M059J (cell line): ENCODE data around the gene HDAC4. TPM values are rescaled to one million over a fixed set of nuclear protein-coding genes. Genes with fewer than 3 reads are reported as not detected.

Experiments used
- DNase-seq: peaks from one replicate; pipeline ENCODE4 v3.0.0-alpha.2; 2012; ENCODE audit warnings: low read depth
- total RNA-seq: library from RNA; depleted of rRNA; stranded (reverse); fragments of >200 nt; shearing (Covaris generic); gene quantifications from 2 replicates; pipeline ENCODE4 v1.2.3, GENCODE V29; 2014

HDAC4 gene
- total RNA-seq, 1 experiment from 2014 or later, result 3.9 TPM

DNA sequence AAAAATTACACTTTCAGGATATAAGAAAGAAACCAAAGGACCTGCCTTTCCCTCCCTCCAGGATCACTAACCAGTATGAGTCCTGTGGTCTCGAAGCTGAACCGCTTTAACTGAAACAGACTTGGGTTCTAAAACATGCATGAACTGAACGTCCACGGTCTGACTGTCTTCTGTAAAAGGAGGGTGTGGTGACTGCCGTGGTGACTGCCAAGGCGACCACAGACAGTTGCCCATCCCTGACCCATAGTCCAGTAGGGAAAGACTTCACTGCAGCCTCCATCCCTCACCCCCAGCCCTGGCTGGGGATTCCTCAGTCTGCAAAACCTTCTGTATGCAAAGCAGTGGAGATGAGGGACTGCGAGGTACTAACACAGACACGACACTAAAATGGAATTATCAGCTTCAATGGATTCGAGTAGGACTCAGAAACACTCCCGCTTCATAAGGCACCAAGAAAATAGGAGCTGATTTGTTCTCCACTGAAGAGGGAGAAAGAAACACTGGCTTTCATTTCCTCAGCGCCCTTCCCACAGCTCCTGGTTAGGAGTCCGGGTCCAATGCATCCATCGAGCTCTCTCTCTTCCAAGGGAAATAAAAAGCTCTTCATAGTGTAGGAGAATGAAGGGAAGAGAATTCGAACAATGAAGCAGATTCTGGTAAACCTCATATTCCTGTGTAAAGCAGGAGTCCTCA lies 197.2 kb downstream of the HDAC4 start:
- DNase-seq, result no peak

DNA sequence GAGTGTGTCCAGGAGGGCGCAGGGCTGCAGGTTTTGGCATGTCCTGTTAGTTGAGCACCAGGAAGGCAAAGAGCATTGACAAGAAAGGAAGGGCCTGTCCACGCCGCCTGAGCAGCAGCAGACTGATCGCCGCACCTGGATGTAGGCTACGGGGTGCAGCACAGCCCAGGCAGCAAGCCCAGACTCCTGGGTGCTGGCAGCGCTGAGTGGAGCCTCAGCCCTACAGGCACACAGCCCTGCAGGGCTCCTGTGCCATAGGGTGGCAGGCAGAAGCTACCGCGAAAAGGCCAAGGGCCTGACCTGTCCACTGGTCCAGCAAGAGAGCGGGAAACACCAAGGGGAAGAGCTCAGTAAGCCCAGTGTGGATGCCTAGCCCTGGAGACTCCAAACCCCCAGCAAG lies 198.0 kb downstream of the HDAC4 start:
- no peak for DNase-seq

DNA sequence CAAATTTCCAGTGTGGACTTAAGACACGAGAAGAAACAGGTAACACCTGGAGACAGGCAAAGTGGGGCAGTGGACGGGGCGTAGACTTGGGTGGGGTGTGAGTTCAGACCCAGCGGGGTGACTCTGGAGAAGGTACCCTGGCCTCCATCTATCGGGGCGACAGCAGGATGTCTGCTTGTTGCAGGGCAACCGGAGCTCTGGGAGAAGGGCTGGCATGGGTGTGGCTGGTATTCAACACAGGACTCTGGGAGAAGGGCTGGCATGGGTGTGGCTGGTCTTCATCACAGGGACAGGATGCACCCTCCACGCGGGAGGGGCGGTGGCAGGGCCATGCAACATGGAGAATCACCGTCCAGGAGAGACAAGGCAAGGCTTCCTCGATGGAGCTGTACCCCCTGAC lies 198.5 kb downstream of the HDAC4 start:
- DNase-seq, result no peak

DNA sequence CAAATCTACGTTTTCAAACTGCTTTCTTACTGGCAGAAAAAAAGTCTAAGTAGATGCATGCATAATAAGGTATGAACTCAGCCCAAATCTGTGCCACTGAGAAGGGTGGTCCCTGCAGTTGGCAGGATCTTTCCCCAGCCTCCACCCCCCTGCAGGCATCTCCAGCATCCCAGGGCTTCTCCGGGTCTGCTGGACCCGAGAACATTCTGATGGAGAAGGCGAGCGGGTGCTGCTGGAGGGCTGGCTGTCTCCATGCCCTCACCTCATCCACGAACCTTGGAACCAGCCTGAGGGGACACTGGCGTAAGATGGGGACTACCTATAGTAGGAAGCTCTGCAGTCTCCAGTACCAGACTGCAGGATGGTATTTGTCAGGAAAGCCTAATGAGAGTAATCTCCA lies 198.9 kb downstream of the HDAC4 start:
- no peak for DNase-seq

DNA sequence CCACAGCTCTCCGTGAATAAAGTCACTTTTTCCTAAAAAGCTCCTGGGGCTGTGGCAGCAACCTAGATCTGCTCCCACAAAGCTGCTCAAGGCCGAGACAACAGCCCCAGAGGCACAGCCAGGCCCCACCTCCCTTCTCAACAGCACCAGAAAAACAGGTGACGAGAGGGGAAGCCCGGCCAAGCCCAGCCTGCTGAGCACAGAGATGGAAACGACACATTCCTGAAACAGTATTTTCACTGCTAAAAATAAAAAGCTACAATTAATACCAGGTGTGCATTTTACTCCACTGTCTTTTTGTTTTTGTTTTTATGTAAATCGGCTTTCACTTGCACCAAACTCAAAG lies 199.3 kb downstream of the HDAC4 start:
- no peak for DNase-seq

DNA sequence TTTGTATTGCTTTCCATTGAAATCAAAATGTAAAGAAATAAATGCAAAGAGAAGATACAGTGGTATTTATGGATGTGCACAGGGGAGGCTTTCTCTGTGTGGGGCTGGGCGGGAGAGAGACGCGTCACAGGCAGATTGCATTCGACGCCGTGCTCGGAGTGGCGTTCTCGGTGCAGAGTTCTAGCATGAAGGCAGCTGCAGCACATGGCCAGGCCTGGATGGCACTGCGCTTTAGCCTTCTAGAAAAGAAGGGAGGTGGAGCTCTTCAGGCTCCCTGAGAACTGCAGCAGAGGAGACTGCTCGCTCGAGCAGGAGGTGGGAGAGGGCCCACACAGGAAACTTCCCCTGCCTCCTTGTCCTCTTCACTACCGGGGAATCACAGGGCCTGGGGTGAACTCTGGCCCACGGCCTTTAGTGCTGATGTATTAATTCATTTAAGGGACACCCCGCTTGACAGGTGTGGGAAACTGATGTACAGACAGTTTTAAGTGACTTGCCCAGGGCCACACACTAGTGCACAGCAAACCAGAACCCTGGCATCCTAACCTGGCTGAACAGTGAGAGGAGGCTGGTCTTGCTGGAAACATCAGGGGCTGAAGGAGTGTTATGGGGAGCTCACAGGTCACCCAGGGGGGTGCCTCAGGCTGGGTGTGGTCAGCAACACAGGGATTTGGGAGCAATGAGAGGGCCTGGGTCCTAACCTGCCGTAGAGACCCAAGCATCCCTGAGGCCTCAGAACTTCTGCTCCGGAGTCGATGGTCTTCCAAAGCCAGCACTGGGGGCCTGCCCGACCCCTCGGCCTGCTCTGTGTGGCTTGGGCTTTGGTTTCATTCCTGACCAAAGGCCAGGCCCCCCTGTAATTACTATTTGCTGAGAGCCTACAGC lies 199.9 kb downstream of the HDAC4 start:
- no peak for DNase-seq

DNA sequence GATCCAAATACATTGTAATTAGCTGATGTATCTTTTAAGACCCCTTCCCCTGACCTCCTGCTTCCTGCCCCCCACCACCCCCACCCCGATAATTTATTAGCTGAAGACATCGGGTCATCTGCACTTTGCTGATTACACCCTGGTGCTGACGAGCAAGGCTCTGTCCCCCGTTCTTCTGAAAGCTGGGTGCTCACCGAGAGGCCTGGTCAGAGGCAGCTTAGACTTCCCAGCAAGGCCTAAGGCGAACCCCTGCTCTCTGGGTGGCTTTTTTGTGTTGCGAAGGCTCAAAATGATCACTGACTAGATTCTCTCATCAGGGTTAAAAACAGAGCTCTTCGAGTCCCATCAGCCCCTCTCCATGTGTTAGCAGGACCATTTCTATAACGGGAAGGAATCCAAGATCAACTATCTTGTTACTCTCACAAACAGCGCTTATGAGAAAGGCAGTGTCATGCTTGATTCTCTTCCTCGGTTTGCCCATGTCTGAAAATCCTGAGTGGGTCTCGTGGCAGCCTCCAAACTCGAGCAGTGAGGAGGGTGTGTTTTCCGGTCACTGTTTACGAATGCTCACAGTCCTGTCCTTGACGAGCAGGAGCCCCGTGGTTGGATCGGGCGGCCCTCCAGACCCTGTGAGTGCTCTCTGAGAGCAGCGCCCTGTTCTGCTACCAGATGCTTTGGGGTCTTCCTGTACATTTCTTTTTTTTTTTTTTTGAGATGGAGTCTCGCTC lies 201.6 kb downstream of the HDAC4 start:
- DNase-seq, result no peak

DNA sequence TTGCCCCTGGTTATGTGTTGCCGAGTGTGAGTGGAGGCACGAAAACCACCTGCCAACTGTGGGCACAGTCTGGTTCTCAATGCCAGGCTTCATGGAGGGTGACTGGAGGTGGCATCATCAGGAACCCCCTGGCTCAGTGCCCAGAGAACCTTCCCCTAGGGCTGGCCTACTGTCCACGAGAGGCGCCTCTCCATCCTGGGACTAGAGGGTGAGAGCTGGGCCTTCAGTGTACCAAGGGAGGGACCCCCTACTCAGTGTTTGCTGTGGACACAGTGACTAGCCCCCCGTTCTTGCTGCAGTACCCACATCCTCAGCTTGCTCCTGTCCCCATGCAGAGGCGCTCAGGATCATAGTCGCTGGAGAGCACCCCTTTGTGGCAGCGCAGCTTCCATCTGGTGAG lies 202.6 kb downstream of the HDAC4 start:
- no peak for DNase-seq

DNA sequence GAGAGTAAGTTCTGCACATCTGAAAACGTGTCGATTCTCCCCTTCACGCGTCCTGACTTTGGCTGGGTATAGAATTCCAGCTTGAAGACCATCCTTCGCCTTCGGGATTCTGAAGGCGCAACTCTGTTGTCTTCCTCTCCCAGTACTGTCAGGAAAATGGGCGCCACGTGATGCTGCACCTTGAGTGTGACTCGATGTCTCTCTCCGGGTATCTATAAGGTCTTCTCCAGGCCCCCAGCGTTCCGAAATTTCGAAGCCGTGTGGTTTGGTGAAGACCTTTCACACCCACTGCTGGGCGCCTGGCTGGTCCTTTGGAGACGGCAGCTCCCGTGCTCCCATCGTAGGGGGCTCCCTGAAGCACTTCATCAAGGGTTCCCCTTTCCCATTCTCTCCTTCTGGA lies 203.7 kb downstream of the HDAC4 start:
- no peak for DNase-seq

DNA sequence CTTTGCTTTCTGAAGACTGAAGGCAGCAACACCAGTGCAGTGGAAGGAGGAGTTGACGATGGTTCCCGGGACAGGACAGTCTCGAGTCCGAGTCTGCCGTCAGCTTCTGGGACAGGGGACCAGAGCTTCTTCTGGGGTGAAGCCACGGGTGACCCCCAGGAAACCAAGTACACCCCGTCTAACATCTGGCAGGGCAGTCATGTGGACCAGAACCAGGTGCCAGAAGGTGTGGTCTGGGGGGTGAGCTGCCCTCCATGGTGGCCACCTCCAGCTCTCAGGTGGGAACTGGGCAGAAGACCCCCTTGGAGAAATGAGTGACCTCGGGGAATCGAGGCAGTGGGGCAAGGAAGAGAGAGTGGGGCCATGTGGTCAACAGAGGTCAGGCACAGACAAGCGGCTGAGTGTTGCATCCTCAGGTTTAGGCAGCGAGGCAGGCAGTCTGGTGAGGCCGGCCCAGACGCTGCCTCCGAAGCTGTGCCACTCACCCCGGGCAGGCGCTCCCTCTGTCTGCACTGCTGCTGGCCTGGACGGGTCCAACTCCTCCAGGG lies 204.3 kb downstream of the HDAC4 start:
- no peak for DNase-seq

DNA sequence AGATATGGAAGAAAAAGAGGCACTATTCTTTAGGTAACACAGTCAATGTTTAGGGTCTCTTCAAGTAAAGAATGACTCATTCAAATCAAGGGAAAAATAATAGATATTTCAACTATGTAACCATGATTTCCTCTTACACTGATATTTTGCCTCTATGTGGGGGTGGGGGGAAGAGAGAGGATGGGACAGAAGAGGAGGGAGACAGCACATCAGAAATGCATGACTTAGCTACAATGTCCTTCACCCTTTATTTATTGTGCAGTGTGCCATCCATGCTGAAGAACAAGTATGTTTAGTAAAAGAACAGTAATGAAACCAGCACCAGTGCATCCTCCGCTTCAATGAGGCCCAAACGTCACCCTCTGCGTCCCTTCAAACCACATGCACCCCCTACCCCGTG lies 204.8 kb downstream of the HDAC4 start:
- DNase-seq, result no peak

DNA sequence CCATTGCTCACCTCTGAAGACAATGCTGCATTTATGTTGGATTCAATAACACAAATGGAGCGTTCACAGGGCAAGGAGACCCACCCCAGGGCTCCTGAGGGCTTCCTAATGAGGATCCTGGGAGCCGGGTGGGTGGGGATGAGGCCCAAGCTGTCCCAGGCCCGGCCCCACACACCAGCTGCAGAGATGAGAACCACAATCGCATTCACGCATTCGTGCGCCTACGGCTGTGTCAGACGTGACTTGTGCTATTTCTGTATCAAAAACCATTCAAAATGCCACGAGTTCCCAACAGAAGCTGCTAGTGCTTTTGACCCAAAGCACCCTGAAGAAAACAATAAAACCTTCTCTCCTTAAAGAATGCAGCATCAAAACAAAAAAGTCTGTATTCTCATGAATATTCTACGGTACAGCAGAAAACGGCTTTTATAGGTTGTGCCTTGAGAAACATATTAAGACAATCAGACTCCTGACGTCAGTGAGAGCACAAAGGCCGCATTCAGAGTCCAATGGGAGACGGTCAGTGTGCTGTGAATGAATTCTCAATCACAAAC lies 205.4 kb downstream of the HDAC4 start:
- no peak for DNase-seq

DNA sequence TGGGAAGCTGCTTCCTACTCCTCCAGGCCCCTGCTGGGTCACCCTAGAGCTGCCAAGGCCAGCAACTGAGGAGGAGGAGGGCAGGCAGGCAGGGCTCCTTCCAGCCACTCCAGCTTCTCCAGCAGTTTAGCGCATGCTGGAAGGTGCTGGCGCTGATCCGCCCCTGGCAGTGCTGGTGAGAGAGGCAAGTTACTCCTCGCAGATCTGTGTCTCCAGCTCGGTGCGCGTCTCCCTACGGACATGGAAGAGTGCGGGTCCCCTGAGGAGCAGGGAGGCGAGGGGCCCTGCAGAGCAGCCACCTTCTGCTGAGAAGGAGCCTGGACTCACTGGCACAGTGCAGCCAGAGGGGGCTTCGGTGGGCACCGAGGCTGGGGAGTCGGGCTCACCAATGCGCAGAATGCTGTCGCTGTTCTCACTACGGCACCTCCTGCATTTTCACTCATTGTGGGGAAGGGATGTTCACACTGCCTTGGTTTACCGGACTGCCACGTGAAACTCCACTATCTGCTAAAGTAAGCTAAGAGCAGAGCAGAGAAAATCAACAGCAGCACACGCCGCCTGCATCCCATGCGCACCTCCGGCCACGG lies 206.0 kb downstream of the HDAC4 start:
- DNase-seq, result no peak

DNA sequence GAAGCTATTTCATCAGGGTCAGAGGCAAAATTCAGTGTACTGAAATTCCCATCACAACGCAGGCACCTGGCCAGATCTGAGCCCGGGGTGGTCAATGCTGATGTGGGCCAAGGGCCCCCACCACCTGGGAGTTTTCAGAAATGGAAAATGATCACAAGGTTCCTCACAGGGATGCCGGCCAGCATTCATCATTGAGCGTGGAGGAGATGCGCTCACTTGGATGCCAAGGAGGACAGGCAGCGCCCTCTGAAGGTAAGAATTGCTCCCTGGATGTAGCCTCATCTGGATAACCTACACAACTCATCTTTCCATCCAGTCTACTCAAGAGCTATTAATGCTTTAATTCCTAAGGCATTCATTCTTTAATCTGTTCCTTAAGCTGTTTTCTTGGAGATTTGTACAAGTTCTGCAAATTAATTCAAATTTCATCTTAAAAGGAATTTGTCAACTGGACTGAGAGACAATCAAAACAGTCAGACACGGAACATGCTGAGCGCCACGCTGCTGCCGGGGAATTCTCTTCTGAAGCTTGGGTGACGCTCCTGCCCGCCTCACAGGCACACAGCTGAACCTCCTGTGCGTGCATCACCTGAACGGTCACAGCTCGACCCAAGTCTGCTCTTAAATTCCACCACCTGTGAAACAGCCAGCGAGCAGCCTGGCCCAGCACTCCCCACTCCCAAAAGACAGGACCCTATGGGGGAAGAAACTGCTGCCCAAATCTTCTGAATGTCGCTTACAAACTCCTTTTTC lies 206.7 kb downstream of the HDAC4 start:
- no peak for DNase-seq

DNA sequence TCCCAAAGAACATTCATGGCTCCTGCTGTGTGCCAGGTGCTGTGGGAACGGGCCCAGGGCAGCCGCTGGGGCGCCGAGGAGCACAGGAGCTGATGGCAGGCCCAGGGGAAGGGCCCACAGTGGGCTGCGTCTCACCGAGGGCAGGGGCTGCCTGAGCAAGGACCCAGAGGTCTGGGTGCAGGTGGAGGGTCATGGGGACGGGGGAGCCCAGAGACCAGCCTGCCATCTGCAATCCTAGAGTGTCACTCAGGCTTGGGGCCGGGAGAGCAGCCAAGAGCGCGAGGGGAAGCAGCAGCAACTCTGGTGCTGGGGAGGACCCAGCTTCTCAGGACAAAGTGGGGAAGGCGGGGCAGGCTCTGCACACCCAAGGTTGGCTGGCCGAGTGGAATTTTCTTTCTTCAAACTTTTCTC lies 207.4 kb downstream of the HDAC4 start:
- no peak for DNase-seq

DNA sequence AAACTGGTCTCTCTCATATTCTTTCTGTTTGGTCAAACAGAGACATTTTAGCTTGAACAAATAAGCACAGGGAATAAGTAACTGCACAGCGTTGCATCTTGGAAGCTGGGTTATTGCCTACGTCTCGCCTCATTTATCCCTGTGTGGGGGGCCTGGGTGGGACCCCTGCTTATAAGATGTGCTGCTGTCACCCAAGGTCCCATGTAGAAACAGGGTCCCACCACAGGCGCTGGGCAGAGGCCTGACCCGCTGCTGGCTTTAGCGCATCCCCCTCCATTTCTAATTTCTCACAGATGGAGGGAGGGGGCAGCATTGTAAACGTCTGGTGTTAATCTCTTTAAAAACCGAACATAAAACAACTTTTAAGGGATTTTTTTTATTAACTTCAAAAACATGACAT lies 207.8 kb downstream of the HDAC4 start:
- no peak for DNase-seq

DNA sequence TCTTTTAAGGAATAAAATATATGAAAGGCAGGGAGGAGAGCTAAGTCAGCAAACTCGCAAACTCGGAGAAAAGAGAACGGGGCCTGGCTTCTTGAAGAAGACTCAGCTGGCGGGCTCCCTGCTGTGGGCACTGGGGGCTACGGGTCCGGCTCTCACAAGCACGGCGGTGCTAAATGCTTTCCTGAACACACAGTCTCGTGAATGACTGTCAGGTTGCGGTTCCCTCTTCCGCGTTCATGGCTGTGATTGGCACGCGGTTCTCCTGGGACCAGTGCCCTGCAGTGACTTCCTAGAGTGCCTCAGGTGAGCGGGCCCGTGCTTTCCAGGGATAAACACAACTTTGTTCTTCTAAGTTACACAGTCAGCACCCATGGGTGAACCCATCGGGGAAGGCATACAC lies 208.4 kb downstream of the HDAC4 start:
- no peak for DNase-seq

DNA sequence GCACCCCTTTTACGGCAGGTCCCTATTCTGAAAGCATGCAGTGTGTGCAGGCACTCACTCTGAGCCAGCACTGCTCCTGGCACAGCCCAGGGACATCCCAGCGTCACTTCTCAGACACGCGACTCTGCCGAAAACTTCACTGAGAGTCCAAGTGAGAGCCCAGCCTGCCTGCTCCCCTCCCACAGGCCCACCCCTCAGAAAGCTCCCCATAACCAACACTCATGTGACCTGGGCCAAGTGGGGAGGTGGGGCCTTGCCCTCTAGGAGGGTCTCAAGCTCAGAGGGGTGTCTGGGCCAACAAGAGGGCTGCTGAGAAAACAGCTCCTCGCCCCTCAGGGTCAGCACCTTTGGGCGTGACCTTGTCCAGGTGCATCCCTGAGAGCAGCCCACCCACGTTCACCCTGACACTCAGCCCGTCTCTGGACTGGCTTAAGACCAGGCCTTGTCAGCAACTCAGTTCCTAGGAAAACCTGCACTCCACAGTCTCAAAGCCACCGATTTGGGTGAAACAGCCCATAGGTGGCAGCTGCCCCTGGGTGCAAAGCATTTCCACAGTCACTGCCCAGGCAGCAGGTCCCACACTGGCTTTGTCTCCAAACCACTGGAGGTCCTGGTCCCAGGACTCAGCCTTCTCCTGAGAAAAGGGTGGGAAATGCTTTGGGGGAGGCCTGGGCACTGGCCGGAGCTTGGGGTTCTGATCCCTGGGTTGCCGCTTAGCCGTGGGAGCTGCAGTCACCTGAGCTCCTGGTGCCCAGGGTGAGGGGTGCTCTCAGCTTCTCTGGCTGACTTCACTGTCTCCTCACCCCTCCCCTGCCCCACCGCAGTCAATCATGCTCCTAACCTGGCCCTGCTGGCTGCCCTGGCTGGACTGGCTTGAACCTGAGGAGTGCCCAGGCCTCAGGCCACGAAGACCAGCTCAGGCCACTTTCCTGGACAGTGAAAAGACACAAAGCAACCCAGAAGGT lies 209.6 kb downstream of the HDAC4 start:
- DNase-seq, result no peak

DNA sequence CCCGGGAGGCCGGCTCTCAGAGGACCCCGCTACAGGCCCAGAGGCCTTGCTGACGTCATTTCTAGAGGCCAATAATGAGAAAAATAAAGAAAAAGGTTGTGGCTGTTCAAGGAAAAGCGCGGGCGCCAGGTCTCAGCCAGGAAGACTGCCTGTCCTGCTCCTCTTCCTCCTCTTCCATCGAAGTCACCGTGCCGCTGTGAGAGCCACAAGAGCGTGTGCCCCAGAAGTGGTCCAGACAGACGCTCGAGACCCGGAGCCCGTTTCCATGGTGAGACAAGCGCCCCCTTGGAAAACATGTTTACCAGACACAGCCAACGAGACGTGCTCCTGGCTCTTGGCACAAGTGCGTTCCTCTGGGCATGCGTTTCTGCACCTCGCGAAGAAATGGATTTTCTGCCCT lies 210.5 kb downstream of the HDAC4 start:
- no peak for DNase-seq

DNA sequence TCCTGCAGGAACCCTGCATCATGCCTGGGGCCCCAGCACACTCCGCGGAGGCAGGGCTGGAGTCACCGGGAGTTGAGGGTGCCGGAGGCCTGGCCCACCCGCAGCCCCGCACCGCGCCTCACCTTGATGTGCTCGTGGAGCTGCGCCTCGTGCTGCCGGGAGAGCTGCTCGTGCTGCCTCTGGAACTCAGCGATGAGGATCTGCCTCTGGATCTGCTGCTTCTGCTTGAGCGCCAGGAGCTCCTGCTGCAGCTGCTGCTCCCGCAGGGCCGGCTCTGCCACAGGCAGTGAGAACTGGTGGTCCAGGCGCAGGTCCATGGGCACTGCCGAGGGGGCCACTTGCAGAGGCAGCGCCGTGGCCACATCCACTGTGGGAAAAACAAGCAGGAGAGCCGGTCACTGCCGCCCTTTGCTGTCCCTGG lies 211.1 kb downstream of the HDAC4 start:
- no peak for DNase-seq
